GM12892 (cell line): ENCODE results near the gene HECTD3.

Experiments
- POLR2A ChIP-seq: IDR thresholded peaks from 2 replicates; pipeline ENCODE4 v1.6.1; 2011; ENCODE audit warnings: low read depth, low read length, control low read depth
- POLR2AphosphoS5 ChIP-seq: IDR thresholded peaks from 2 replicates; pipeline ENCODE4 v1.6.1; 2011; ENCODE audit warnings: low read depth, low read length, control low read depth

DNA sequence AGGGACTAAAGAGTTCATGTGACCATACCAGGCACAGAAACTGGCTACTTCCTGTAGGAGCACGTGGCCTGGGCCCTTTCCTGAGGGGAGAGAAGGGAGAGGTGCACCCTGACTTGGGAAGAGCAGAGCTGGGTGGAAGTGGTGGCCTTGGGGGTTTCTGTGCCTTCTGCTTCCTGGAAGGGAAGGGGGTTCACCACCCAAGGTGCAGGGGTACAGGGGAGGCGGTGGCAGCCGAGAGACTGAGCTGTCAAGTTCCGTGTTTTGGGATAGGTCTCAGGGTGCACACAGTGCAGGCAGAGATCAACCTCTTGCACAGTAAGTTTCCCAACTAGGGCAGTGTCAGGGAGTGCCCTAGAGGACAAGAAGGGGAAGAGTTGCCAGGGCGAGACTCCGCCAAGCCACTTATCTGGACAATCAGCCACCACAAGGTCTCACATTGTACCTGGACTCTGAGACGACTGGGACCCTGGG lies 10.1 kb downstream of the HECTD3 start:
- TF ChIP-seq POLR2AphosphoS5 (no peak), POLR2A (no peak)
